ENCODE measurements around the gene PPFIBP1. TPM values are rescaled to one million over a fixed set of nuclear protein-coding genes. Genes with fewer than 3 reads are reported as not detected.
"Not testable (repeated sequence)": the region's sequence is repeated elsewhere in the genome, so short reads cannot be mapped to it uniquely, and the experiment has no call there.

Gene PPFIBP1
- total RNA-seq, 1 donor from 2014 or later: 46.7 TPM

- no peak for DNase-seq (ENCODE audit: low spot score)
These were observed 42.6 kb downstream of the PPFIBP1 start for GRCh38 chr12:27566626-27567025.

GRCh38 chr12:27571463-27571862, 47.5 kb downstream of the PPFIBP1 start:
- DNase-seq (ENCODE audit: low spot score): no peak

GRCh38 chr12:27572486-27573255, 48.7 kb downstream of the PPFIBP1 start:
- DNase-seq (ENCODE audit: low spot score): no peak

- DNase-seq (ENCODE audit: low spot score): no peak
These were observed 50.0 kb downstream of the PPFIBP1 start for GRCh38 chr12:27573972-27574371.

- no peak for DNase-seq (ENCODE audit: low spot score)
These were observed 51.2 kb downstream of the PPFIBP1 start for GRCh38 chr12:27575090-27575761.

GRCh38 chr12:27575762-27576118, 51.7 kb downstream of the PPFIBP1 start:
- DNase-seq (ENCODE audit: low spot score): no peak

- DNase-seq (ENCODE audit: low spot score): no peak
These were observed 52.8 kb downstream of the PPFIBP1 start for GRCh38 chr12:27576667-27577347.

- no peak for DNase-seq (ENCODE audit: low spot score)
These were observed 53.7 kb downstream of the PPFIBP1 start for GRCh38 chr12:27577688-27578087.

- DNase-seq (ENCODE audit: low spot score): no peak
These were observed 54.8 kb downstream of the PPFIBP1 start for GRCh38 chr12:27578689-27579372.

GRCh38 chr12:27580561-27581330, 56.7 kb downstream of the PPFIBP1 start:
- no peak for DNase-seq (ENCODE audit: low spot score)

- DNase-seq (ENCODE audit: low spot score): not testable (repeated sequence)
These were observed 57.3 kb downstream of the PPFIBP1 start for GRCh38 chr12:27581331-27581671.

- DNase-seq (ENCODE audit: low spot score): not testable (repeated sequence)
These were observed 57.8 kb downstream of the PPFIBP1 start for GRCh38 chr12:27581833-27582232.

- not testable (repeated sequence) for DNase-seq (ENCODE audit: low spot score)
These were observed 58.4 kb downstream of the PPFIBP1 start for GRCh38 chr12:27582445-27582844.

GRCh38 chr12:27583057-27583797, 59.2 kb downstream of the PPFIBP1 start:
- DNase-seq (ENCODE audit: low spot score): no peak

- no peak for DNase-seq (ENCODE audit: low spot score)
These were observed 60.0 kb downstream of the PPFIBP1 start for GRCh38 chr12:27583981-27584380.

GRCh38 chr12:27585739-27586265, 61.8 kb downstream of the PPFIBP1 start:
- no peak for DNase-seq (ENCODE audit: low spot score)

- not testable (repeated sequence) for DNase-seq (ENCODE audit: low spot score)
These were observed 64.2 kb downstream of the PPFIBP1 start for GRCh38 chr12:27588075-27588730.

- DNase-seq (ENCODE audit: low spot score): no peak
These were observed 64.8 kb downstream of the PPFIBP1 start for GRCh38 chr12:27588776-27589175.

- DNase-seq (ENCODE audit: low spot score): no peak
These were observed 65.4 kb downstream of the PPFIBP1 start for GRCh38 chr12:27589419-27589818.

- not testable (repeated sequence) for DNase-seq (ENCODE audit: low spot score)
These were observed 67.7 kb downstream of the PPFIBP1 start for GRCh38 chr12:27591698-27592097.
